ENCODE measurements around the gene FAM53C.
"Not testable (repeated sequence)": the region's sequence is repeated elsewhere in the genome, so short reads cannot be mapped to it uniquely, and the experiment has no call there.

The FAM53C gene

DNA sequence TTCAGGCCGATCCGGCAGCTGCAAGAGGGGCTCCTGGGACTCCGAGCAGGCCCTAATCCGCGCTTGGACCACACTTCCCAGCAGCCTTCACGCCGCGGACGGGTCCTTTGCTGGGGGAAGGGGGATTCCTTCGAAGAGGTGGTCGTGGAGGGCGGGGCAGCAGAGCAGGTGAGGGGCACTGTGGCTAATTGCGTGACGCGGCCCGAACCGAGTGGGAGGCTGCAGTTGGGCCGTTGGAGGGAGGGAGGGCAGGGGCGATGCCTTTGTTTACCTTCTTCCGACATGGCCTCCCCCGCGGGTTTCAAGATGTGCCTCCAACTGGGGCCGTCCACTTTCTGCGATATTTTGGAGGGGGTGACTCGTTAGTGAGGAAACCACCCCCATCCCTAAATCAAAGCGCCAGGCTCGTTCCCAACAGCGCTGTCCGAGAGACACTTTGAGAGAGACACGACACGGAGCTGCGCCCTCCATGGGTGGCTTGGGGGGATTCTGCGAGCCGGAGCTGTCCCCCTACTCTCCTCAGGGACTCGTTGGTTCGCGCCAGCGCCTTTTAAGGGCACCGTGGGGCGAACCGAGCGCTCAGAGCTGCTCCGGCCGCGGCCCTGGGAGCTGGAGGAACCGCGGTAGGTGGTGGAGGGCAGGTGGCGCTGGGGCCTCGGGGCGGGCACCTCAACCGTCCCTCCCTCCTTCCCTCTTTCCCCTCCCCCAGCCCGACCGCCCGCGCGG lies at the start of gene FAM53C:
Gene FAM53C (plus strand): TSS at position 582 of the 726 bp plus-strand sequence. CDS start 3,070 bp downstream, outside the sequence.
- DNase-seq (ENCODE audit: low spot score), result peak; percentile 91

DNA sequence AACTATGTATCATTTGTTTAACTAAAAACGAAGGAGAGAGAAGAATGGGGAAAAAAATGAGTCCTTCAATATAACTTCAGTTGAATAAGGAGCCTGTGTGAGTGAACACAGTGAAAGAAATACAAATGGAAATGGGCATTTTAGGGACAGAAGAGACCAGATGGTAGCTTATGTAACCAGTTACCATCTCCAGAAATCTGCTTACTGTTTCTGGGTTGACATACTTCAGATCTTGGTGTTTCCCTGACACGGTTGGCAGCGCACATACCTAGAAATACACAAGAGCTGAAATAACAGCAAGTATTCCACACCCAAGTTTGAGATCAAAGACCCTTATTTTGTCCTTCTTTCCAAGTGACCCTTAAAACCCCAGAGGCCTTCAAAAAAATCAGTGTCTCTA lies 48.8 kb upstream of the FAM53C start:
- no peak for DNase-seq (ENCODE audit: low spot score)

DNA sequence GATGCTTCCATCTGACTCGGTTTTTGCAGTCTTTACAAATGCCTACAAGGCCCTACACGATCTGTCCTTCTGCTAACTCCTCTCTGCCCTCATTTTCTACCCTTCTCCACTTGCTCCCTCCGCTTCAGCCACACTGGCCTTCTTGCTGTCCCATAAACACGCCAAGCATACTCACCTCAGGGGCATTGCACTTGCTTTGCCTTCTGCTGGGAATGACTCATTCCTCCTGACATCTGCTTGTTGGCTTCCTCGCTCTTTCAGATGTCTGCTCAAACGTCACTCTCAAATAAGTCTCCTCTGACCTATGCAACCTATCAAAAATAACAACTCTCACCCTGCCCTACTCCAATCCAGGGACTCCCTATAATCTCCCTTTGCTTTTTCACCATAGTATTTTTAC lies 34.7 kb upstream of the FAM53C start:
- no peak for DNase-seq (ENCODE audit: low spot score)

DNA sequence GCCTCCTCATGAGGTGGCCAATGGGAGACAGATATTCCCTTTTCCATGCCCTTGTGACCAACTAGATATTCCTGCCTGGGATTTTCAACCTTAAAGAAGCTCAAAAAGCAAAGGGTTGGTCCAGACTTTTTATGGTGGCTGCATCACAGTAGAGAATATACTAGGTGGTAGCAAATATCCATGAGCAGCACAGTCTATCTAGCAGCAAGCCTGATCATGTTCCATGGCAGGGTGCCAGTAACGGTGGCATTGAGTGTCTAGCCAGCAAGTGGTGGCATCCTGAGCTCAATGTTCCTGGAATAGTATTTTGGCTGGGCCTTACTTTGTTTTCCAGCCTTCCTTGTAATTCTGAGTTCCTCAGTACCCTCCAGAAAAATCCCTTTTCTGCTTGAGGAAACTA lies 32.3 kb upstream of the FAM53C start:
- DNase-seq (ENCODE audit: low spot score), result no peak

DNA sequence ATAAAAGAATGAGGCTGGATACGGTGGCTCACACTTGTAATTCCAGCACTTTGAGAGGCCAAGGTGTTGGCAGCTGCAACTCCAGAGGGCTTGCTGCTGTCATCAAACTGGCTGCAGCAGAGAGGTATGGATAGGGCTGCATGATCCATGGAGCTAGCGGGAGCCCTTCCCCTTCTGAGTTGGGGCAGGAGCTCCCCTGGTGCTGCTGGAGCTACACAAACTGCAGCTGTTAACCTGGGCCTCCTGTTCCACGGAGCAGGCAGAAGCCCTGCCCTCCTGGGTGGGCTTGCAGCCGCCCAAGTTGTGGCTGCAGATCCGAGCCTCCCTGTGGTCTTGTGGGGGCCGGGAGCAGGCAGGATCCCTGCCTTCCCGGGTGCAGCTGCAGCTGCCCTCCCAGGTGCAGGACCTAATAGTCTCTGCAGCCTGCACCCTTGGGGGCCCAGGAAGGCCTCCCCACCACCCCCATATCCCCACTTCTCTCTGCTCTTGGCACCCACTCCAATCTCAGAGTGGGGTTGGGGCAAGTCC lies 22.3 kb upstream of the FAM53C start:
- no peak for DNase-seq (ENCODE audit: low spot score)

DNA sequence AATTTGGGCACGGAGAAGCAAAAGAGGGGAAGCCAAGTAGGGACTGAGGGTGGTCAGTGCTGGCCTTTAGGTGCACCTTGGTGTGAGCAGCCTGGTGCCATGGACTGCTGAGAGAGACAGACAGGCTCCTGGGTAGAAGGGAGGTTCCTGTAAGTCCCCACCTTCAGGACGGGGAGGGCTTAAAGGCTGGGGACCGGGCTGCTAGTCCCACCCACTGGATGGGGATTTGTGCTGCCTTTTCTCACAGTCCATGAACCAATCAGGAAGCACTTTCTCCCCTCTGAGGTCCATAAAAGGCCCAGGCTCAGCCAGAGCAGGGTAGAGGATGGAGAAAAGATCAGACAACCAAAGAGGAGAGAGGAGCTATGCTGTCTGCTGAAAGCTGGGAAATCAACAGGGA lies 21.7 kb upstream of the FAM53C start:
- DNase-seq (ENCODE audit: low spot score), result no peak

DNA sequence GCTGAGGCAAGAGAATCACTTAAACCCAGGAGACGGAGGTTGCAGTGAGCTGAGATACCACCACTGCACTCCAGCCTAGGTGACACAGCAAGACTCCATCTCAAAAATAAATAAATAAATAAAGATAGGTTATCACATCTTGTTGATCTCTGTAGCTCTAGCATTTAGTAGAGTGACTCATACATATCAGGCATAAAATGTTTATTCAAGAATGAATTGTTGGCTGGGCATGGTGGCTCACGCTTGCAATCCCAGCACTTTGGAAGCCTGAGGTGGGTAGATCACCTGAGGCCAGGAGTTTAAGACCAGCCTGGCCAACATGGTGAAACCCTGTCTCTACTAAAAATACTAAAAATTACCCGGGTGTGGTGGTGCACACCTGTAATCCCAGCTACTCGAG lies 19.9 kb upstream of the FAM53C start:
- DNase-seq (ENCODE audit: low spot score), result not testable (repeated sequence)

DNA sequence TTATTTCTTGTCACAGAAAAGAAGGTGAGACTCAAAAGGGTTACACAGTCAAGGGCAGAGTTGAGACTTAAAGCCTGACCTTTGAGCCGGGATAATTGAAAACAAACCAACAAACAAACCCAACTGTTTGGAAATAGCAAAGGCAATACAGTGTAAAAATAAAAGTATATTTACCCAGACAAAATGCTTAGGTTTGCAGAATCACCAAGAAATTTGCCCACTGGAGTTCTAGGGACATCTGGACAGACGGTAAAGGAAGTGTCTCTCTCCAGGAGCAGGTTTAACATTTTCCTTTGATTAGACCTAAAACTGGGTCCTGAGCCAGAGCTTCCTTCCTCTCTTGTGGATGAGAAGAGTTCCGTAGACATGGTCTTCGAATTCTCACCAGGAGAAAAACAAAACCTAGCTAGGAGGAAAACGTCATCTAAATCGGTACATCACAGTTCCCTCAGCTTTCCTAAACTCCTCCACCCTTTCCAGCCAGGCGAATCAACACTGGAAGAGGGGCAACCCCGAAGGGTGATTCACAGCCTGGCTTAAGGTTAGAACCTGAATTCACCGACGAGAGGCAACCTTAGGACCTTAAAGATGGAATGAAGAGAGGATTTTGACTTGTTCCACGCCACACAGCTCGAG lies 7.1 kb upstream of the FAM53C start:
- DNase-seq (ENCODE audit: low spot score), result no peak

DNA sequence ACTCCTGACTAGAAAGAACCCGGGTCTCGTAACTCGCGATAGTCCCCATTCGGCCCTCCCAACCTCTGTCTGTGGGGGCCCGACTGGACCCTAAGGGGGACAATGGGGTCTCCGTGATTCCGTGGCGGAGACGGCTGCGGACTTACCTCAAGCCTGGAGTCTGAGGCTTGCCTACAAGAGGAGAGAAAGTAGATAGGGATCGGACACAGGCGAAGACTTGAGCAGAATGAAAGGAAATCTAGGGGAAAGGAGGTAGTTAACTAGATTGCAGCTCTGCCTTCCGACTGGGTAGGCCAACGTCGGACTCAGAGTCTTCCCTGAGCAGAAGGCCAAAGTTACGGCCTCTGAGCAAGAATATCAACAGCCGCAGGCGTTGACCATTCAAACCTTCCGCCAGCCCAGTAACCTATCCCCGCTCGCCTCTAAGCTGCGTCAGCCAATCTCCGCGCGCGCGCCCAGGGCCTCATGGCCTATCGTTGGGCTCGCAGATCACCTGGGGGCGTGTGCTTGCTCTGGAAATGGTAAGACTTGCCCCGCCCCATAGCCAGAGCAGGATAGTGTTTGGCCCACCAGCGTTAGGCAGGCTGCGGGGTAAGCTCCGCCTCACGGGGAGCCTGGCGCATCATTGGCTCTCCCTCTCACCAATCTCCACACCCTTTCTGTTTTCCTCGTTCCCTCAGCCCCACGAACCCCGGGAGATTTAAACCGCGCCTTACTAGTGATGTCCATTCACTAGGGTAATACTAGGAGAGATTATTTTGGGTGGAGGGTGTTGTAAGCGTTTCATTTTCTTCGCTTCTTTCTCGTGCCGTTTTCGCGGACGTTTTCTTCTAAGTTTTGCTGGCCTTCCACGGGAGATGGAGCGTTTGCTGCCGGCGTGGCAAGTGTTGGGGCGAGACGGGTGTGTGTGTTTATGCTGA lies 6.4 kb upstream of the FAM53C start, which contains the start of gene CDC25C:
Gene CDC25C (minus strand): TSS at position 356 of the 920 bp plus-strand sequence. CDS start 624 bp downstream, outside the sequence.
- peak; percentile 94 for DNase-seq (ENCODE audit: low spot score)

DNA sequence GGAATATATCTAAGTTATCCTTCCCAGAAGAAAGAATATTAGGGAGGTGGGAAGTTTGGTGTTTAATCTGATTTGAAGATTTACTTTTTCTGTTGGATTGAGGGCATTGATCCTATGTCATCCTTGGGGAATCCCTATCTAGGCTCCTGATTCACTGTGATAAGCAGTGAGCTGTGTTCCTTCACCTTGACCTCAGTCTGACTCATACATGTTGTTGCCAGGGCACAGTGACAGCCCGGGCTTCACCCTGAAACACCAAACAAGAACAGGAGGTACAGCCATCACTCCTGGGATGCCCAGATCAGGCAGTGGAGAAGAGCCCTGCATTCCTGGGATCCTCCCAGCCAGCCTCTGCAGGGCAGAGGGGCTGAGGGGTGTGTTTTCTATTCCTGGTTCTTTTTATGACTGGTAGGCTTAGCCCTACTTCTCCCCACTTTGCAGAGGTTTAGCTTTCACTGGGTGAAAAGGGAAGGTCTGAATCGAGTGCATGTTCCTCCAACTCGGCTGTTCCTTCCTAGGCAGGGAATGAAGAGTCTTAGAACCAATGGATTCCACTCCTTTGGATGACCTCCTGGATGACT lies 3.1 kb upstream of the FAM53C start:
- DNase-seq (ENCODE audit: low spot score), result no peak

DNA sequence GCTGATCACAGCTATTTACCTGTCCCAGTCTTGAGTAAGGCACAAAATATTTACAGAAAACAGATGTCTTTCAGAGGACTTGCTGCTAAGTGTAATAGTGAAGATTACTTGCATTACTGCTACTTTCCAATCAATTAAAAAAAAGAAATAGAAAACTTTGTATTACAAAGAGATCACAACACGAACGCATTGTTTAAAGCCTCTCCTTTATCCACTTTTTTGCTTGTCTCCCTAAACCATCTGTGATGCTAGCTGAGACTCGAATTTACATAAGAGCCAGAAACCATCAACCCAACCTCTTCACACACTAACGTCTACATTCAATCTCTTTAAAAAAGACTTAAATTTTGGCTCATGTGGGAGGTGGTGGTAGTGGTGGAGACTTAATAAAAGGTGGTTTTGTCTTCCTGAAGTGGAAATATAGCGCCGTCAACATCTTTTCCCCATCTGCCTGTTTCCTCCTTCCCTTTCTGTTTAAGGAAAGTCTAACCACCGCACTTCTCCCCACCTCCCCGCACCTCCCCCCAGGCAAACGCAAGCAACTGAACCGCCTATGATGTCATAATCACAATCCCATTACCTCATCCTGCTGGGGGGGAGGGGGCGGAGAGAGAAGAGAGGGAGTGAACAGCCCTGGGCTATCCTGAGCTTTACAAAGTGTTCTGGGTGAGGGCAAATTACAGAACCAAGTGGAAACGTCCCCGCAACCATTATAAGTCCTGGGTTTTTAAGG lies 948 bp upstream of the FAM53C start:
- DNase-seq (ENCODE audit: low spot score), result no peak

DNA sequence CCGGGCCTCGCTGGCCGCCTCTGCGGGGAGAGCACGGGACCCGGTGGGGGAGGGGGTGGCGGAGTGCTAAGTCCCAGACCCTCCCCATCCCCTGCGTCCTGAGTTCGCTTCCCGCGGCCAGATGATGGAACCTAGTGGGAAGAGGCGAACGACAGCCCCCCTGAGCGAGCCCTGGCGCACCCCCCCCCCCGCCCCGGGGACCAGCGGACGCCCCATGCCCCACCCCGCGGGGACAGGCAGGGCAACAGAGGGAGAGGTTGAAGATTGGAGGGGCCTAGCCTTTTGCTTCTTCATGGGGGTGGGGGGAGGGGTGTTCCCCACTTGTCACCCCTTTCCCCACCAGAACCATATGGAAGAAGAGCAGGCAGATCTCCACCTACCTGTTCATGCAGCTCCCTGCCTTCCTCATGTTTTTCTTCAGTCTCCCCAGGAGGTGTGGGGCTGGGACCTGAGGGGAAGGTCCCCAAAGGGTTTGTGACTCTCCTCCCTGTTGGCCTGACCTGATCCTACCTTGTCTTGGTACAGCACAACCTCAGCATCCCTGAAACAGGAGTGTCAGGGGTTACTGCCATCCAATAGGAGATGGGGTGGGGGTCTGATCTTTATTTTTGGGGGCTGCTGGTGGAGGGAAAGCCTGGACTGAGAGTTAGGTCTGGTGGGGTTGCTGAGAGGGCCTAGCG lies 485 bp downstream of the FAM53C start:
- DNase-seq (ENCODE audit: low spot score), result no peak

DNA sequence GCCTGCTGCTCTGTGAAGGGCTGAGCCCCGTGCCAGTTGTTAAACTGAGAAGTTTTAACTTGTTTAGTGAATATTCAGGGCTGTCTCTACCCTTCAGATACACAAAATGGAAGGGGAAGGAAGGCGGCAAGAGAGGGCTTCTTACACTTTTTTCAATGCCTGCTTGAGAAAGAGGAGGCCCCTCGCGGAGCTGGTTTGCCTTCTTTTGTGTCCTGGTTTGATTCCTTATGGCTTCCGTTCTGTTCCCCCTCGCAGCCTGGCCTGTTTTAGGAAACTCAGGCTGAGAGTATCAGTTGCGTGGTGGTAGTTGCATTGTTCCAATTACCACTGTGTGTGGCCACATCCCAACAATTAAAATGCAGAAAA lies 1.0 kb downstream of the FAM53C start:
- no peak for DNase-seq (ENCODE audit: low spot score)

DNA sequence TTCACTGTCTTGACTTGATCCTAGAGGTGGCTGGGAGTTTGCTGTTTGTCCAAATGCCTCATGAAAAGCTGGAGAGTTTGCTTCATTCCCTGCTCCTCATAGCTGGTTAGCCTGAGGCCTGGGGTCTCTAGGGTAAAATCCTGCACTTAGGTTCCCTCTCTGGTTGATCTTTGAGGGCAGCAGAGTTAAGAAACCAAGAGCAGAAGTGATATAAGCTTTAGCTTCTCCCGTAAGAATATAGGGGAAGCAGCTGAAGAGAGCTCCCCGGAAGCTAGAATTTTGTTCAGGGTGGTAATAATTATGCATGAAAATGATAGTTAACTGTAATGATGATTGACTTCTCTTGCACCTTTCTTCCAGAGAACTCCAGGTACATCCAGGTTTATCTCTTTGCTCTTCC lies 1.4 kb downstream of the FAM53C start:
- no peak for DNase-seq (ENCODE audit: low spot score)

DNA sequence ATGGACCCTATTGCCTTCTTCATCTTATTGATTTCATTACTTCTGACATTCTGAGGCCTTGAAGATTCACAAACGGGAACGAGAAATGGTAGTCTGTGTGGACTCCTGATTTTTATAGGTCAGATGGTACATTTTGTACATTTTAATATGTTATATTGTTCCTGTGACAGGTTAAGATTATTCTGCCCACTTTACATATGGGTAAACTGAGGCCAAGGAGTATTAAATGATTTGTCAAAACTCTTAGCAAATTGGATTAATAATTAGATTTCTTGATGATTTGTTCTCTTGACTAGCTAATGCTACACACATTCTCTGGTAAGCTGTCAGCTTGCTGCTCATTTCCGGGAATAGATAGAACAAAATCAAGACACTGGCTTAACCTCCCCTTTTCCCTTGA lies 1.9 kb downstream of the FAM53C start:
- no peak for DNase-seq (ENCODE audit: low spot score)

DNA sequence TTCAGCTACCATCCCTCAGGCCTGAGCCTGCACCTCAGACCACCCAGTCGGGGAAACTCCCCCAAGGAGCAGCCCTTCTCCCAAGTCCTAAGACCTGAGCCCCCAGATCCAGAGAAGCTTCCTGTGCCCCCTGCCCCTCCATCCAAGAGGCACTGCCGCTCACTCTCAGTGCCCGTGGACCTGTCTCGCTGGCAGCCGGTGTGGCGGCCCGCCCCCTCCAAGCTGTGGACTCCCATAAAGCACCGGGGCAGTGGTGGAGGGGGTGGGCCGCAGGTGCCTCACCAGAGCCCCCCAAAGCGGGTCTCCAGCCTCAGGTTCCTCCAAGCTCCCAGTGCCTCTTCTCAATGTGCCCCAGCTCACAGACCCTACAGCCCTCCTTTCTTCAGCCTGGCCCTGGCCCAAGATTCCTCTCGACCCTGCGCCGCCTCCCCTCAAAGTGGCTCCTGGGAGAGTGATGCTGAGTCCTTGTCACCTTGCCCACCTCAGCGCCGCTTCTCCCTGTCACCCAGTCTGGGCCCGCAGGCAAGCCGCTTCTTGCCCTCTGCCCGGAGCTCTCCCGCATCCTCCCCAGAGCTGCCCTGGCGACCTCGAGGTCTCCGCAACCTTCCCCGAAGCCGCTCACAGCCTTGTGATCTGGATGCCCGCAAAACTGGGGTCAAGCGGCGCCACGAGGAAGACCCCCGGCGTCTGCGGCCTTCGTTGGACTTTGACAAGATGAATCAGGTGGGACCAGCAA lies 7.0 kb downstream of the FAM53C start:
- no peak for DNase-seq (ENCODE audit: low spot score)

DNA sequence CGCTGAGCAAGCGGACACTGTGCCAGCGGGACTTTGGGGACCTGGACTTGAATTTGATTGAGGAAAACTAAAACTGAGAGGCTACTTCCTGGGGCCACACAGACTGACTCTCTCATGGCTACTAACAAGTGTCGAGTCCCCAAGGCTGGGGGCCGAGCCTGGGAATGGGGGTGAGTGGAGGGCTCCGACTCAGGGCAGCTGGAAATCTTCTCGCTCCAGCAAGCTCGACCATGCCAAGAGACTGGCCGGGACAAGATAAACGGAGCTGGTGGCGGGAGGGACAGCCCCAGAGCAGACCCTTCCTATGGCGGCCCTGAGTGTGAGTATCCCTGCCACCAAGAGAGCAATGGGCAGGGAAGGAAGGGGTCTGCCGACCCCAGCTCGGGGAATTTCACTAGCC lies 8.8 kb downstream of the FAM53C start:
- DNase-seq (ENCODE audit: low spot score), result no peak

DNA sequence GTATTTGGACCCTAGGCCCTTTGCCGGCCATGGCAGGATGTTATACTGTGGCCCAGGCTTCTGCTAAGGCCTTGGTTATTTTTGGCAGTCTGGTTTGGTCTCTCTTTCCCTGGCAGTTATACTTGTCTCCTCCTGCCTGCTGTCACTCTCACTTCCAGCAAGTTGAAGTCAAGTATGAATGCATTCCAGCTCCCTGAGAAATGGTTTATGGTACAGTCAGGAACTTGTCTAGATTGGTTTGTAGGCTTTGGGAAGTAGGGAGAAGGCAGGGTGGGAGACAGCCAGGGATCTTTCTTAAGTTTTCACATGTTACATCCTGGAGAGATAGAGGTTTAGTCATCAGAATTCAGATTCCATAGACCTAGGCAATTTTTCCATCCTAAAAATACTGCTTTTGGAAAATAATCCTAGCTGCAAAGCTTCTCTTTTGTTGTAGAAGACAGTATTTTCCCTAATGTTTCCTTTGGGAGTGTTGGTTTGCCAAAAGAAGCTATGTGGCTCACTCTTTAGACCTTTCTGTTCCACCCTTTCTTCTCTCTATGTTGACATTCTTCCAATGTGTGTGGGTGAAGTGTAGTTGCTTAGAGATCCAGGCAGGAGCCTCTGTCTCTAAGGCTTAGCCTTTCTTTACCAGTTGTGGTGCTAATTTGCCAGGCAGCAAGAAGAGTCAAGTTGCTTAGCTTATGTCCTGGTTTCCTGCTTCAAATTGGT lies 11.9 kb downstream of the FAM53C start:
- no peak for DNase-seq (ENCODE audit: low spot score)

DNA sequence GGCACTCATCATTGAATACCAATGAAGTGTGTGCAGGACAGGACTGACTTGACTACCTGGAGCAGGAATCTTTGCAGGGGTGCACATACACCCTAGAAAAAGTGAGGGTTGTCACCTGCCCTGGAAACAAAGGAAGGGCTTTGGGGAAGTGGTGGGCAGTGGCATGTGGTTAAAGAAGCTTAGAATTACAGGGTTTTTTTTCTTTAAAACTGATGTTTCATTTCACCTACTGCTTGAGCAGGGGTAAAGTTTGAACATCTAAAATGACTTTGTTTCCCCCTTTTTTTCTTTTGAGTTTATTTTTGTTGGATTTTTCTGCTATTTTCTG lies 12.5 kb downstream of the FAM53C start:
- DNase-seq (ENCODE audit: low spot score), result no peak

DNA sequence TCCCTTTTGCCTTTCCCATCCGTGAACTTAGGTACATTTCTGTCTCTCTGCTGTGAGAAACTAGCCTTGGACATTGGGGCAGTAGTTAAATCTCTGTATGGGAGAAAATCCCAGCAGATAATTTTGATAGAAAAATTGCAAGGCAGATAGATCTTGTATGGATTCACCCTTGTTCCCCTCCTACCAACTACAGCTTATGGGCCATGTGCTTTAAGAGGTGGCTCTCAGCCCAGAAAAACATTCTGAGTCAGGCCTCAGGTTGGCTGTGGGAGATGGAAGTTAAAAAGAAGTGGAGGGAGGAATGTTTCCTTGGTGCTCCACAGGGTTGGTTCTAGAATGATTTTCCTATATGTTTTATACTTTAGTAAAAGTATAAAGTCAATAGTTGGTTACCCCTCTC lies 13.0 kb downstream of the FAM53C start:
- DNase-seq (ENCODE audit: low spot score), result no peak
